NB4 (cell line): Measurements from ENCODE around the gene B3GALNT2.
A peak's percentile ranks its signal among the peaks of the same experiment; 100 is the strongest.

Experiments used
- MYC ChIP-seq: IDR thresholded peaks from 2 replicates; pipeline ENCODE4 v1.6.1; 2011; ENCODE audit warnings: low read depth, low read length
- POLR2A ChIP-seq: IDR thresholded peaks from 2 replicates; pipeline ENCODE4 v1.6.1; 2011; ENCODE audit warnings: mild to moderate bottlenecking; ENCODE audit not compliant: insufficient read length; ENCODE audit errors: extremely low read depth
- TF ChIP-seq, protein P1 (sequence below): IDR thresholded peaks from one replicate; pipeline ENCODE4 v1.5.1; 2012; ENCODE audit warnings: low read depth, low read length
- TF ChIP-seq, protein P2 (sequence below): IDR thresholded peaks from 2 replicates; pipeline ENCODE4 v1.6.1; 2011; ENCODE audit warnings: low read depth, low read length

DNA sequence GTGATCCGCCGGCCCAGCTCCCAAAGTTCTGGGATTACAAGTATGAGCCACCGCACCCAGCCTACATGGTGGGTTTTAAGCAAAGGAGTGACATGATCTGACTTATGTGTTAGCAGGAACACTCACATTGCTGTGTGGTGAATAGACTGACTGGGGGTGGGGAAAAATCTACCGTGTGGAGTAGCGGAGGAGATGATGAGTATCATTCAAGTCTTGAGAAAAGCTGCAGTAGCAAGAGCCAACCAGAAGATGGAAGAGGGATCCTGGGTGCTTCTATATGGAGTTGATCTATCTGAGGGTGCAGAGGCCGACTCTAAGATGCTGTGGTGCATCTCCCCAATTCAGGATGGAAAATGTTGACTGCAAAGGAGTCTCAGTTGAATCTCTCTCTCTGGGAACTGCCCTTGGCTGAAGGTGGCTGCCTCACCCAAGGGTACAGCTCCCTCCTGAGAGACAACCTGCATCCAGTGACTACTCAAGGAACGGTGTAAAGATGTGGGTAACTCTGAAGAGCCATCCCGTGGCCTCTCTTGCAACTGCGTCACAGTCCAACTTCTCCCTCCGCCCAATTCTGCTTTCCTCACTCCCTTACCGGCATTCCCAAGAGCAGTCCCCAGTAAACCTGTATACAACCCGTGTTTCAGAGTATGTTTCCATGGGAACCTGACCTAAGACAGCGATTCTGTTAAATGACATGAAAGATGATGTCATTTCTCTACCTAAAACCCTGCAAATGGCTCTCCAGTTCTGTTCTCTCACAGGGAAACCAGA, 7.4 kb upstream of the B3GALNT2 start:
- TF ChIP-seq, protein P1, sequence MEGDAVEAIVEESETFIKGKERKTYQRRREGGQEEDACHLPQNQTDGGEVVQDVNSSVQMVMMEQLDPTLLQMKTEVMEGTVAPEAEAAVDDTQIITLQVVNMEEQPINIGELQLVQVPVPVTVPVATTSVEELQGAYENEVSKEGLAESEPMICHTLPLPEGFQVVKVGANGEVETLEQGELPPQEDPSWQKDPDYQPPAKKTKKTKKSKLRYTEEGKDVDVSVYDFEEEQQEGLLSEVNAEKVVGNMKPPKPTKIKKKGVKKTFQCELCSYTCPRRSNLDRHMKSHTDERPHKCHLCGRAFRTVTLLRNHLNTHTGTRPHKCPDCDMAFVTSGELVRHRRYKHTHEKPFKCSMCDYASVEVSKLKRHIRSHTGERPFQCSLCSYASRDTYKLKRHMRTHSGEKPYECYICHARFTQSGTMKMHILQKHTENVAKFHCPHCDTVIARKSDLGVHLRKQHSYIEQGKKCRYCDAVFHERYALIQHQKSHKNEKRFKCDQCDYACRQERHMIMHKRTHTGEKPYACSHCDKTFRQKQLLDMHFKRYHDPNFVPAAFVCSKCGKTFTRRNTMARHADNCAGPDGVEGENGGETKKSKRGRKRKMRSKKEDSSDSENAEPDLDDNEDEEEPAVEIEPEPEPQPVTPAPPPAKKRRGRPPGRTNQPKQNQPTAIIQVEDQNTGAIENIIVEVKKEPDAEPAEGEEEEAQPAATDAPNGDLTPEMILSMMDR: peak; percentile 1
- TF ChIP-seq POLR2A: no peak
- no peak for TF ChIP-seq MYC
- TF ChIP-seq, protein P2, sequence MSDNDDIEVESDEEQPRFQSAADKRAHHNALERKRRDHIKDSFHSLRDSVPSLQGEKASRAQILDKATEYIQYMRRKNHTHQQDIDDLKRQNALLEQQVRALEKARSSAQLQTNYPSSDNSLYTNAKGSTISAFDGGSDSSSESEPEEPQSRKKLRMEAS: no peak
